ENCODE data around the gene SCN4B.

- TF ChIP-seq, protein P1, sequence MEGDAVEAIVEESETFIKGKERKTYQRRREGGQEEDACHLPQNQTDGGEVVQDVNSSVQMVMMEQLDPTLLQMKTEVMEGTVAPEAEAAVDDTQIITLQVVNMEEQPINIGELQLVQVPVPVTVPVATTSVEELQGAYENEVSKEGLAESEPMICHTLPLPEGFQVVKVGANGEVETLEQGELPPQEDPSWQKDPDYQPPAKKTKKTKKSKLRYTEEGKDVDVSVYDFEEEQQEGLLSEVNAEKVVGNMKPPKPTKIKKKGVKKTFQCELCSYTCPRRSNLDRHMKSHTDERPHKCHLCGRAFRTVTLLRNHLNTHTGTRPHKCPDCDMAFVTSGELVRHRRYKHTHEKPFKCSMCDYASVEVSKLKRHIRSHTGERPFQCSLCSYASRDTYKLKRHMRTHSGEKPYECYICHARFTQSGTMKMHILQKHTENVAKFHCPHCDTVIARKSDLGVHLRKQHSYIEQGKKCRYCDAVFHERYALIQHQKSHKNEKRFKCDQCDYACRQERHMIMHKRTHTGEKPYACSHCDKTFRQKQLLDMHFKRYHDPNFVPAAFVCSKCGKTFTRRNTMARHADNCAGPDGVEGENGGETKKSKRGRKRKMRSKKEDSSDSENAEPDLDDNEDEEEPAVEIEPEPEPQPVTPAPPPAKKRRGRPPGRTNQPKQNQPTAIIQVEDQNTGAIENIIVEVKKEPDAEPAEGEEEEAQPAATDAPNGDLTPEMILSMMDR (IDR thresholded peaks at IDR 0.05; ENCODE audit: extremely low read depth in 1 of 2, insufficient read depth in 1 of 2, low read depth in 1 of 2, low read length in 2 of 2), result no peak
- TF ChIP-seq POLR2A (IDR thresholded peaks at IDR 0.05; ENCODE audit: low read depth, low read length) (no peak), POLR2AphosphoS5 (IDR thresholded peaks at IDR 0.05; ENCODE audit: insufficient read depth, low read depth, low read length) (no peak)
Measured at GRCh38 chr11:118201966-118202365, 49.3 kb upstream of the SCN4B start.
